Epithelial cell of esophagus (primary cell): Measurements from ENCODE around the gene SLC41A3.

ENCODE experiments used
- DNase-seq: peaks from one replicate; pipeline ENCODE4 v3.0.0; 2010; ENCODE audit warnings: low read depth
- H3K4me3 ChIP-seq: 2 replicates; pipeline ENCODE4 v1.5.1; 2011; ENCODE audit warnings: mild to moderate bottlenecking, low read length, control low read depth
- CTCF ChIP-seq: IDR thresholded peaks from 2 replicates; pipeline ENCODE4 v1.5.1; 2011; ENCODE audit warnings: low read depth, mild to moderate bottlenecking, low read length, control low read depth, inconsistent platforms; ENCODE audit not compliant: insufficient read depth; ENCODE audit errors: missing control alignments

Gene SLC41A3

GRCh38 chr3:126119976-126120375 lies 36.1 kb upstream of the SLC41A3 start:
- no peak for DNase-seq
- H3K4me3 ChIP-seq = no peak overlapping the region
- TF ChIP-seq CTCF = no peak

DNA sequence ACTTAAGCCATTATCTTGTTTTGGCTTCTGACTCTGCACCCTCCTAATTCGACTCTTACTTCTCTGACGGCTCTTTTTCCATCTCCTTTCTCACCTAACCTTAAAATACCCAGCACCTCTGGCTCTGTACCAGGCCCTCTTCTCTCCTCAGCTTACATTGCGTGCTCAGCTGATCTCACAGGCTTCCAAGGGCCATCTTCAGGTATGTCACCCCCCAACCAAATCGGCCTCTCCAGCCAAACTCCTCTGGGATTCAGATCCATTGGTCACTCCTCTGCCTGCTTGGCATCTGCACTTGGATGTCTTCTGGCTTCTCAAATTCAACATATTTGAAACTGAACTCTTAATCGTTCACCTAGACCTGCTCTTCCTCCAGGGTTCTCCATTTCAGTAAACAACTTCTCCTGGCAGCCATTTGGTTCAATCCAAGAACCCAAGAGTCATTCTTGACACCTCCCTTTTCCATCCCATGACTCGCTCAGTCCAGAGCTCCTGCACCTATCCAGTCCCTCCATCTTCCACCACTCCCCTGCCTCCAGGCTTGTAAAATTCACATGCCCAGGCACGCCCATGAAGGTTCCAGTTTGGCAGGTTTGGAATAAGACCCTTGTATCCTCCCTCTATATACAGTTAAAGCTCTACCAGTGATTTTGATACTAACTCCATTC lies 35.2 kb upstream of the SLC41A3 start:
- H3K4me3 ChIP-seq = no peak overlapping the region
- TF ChIP-seq CTCF = no peak
- peak; percentile 54 for DNase-seq

DNA sequence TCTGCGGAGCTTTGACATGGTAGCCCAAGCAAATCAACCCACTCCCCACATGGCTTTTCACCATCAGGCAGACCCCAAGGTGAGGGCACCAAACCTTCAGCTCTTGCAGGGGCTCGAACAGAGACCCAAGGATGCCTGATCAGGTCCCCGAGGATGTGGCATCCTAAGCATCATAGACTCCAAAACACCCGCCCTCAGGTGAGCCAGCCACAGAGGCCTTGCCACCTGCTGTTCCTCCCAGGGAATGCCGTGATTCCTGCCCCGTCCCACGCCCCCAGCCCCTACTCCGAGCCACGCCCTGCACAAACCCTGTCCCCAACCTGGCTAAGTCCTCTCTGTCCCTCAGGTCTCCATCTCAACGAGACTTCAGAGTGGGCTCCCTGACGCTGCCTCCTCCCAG lies 34.7 kb upstream of the SLC41A3 start:
- TF ChIP-seq CTCF = no peak
- DNase-seq = no peak
- no peak overlapping the region for H3K4me3 ChIP-seq

DNA sequence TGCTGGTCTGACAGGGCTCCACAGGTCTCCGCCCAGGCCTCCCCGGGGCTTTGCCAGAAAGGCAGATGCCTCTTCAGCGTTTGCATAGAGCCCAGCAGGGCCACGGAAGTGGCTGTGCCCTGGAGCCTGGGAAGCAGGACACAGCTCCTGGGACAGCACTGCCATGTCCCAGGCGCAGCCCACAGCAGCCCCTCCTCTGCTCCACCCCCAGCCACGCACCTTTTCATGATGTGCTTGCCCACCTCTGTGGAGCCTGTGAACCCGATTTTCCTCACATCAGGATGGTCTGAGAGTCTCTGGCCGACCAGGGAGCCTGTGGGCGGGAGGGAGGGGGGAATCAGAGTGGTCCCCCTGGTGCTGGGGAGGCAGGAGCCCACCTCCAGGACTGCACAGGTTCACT lies 33.9 kb upstream of the SLC41A3 start:
- H3K4me3 ChIP-seq = no peak overlapping the region
- DNase-seq = no peak
- no peak for TF ChIP-seq CTCF

DNA sequence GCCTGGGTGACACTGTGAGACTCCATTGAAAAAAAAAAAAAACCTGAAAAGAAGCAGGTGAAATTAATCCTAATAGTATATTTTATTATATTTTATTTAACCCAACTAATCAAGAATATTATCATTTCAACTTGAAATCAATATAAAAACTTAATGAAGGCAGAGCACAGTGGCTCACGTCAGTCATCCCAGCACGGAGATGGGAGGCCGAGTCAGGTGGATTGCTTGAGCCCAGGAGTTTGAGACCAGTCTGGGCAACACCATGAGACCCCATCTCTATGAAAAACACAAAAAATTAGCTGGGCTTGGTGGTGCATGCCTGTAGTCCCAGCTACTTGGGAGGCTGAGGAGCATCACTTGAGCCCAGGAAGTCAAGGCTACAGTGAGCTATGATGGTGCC lies 33.3 kb upstream of the SLC41A3 start:
- no peak for TF ChIP-seq CTCF
- no peak overlapping the region for H3K4me3 ChIP-seq
- no peak for DNase-seq

GRCh38 chr3:126116526-126116925 lies 32.6 kb upstream of the SLC41A3 start:
- H3K4me3 ChIP-seq = no peak overlapping the region
- DNase-seq = no peak
- no peak for TF ChIP-seq CTCF

GRCh38 chr3:126114443-126115386 lies 30.8 kb upstream of the SLC41A3 start:
- no peak overlapping the region for H3K4me3 ChIP-seq
- TF ChIP-seq CTCF = no peak
- no peak for DNase-seq
